Neural progenitor cell (in vitro differentiated cells): ENCODE measurements around the gene ECEL1. TPM values are rescaled to one million over a fixed set of nuclear protein-coding genes. Genes with fewer than 3 reads are reported as not detected.

Experiments used
- DNase-seq: peaks from one replicate; pipeline ENCODE4 v3.0.0-alpha.2; 2016; ENCODE audit warnings: low spot score
- H2AFZ ChIP-seq: fragments of 200-600 bp; sonication (generic); replicated peaks from 2 replicates; pipeline ENCODE4 v1.6.1; 2016; ENCODE audit warnings: antibody characterized with exemption
- H3F3A ChIP-seq: fragments of 200-600 bp; sonication (generic); 2 replicates; pipeline ENCODE4 v1.6.1; 2016; ENCODE audit warnings: antibody characterized with exemption, low read depth
- H3K27ac ChIP-seq: fragments of 200-600 bp; sonication (generic); 2 replicates; pipeline ENCODE4 v1.5.1; 2016; ENCODE audit warnings: mild to moderate bottlenecking
- H3K27me3 ChIP-seq: fragments of 200-600 bp; sonication (generic); 2 replicates; pipeline ENCODE4 v1.6.1; 2016; ENCODE audit warnings: mild to moderate bottlenecking, moderate library complexity
- H3K36me3 ChIP-seq: fragments of 200-600 bp; sonication (generic); 2 replicates; pipeline ENCODE4 v1.5.1; 2016
- H3K4me1 ChIP-seq: fragments of 200-600 bp; sonication (generic); 2 replicates; pipeline ENCODE4 v1.6.1; 2016; ENCODE audit warnings: mixed run types
- H3K4me2 ChIP-seq: fragments of 200-600 bp; sonication (generic); 2 replicates; pipeline ENCODE4 v1.6.1; 2016
- H3K4me3 ChIP-seq: fragments of 200-600 bp; sonication (generic); 2 replicates; pipeline ENCODE4 v1.5.1; 2016
- H3K79me2 ChIP-seq: fragments of 200-600 bp; sonication (generic); 2 replicates; pipeline ENCODE4 v1.6.1; 2016; ENCODE audit warnings: low read depth
- H3K9ac ChIP-seq: fragments of 200-600 bp; sonication (generic); 2 replicates; pipeline ENCODE4 v1.6.1; 2016
- H3K9me3 ChIP-seq: fragments of 200-600 bp; sonication (generic); 2 replicates; pipeline ENCODE4 v1.5.1; 2016; ENCODE audit warnings: low read depth
- H4K20me1 ChIP-seq: fragments of 200-600 bp; sonication (generic); 2 replicates; pipeline ENCODE4 v1.6.1; 2016; ENCODE audit warnings: low read depth
- H3K27ac Mint-ChIP-seq: 3 replicates; pipeline ENCODE4 v1.8.0; 2021; ENCODE audit warnings: mixed read lengths
- H3K27me3 Mint-ChIP-seq: 2 replicates; pipeline ENCODE4 v1.8.0; 2022; ENCODE audit warnings: low read depth, mild to moderate bottlenecking, inconsistent platforms, moderate library complexity, mixed read lengths; ENCODE audit not compliant: insufficient read depth
- H3K36me3 Mint-ChIP-seq: 3 replicates; pipeline ENCODE4 v1.8.0; 2021; ENCODE audit warnings: mixed read lengths
- H3K4me1 Mint-ChIP-seq: 3 replicates; pipeline ENCODE4 v1.8.0; 2021; ENCODE audit warnings: mixed read lengths
- H3K4me3 Mint-ChIP-seq: 3 replicates; pipeline ENCODE4 v1.8.0; 2021; ENCODE audit warnings: mild to moderate bottlenecking, moderate library complexity, mixed read lengths
- H3K9me3 Mint-ChIP-seq: 3 replicates; pipeline ENCODE4 v1.8.0; 2020; ENCODE audit warnings: mixed read lengths
- EZH2 ChIP-seq: fragments of 200-600 bp; sonication (generic); IDR thresholded peaks from 2 replicates; pipeline ENCODE4 v1.6.1; 2017; ENCODE audit warnings: antibody characterized with exemption, mild to moderate bottlenecking, moderate library complexity
- EZH2phosphoT487 ChIP-seq: fragments of 200-600 bp; sonication (generic); IDR thresholded peaks from 2 replicates; pipeline ENCODE4 v1.6.1; 2017; ENCODE audit warnings: antibody characterized with exemption
- total RNA-seq: library from RNA; depleted of rRNA; stranded (reverse); fragments of >200 nt; gene quantifications from 2 replicates; pipeline ENCODE4 v1.2.3, GENCODE V29; 2015; ENCODE audit warnings: low replicate concordance
- TF ChIP-seq, protein P1 (sequence below): fragments of 200-600 bp; sonication (generic); IDR thresholded peaks from 2 replicates; pipeline ENCODE4 v1.5.1; 2017; ENCODE audit warnings: antibody characterized with exemption, mild to moderate bottlenecking

ECEL1 gene
- total RNA-seq, 1 donor from 2014 or later, result 0.84 TPM

DNA sequence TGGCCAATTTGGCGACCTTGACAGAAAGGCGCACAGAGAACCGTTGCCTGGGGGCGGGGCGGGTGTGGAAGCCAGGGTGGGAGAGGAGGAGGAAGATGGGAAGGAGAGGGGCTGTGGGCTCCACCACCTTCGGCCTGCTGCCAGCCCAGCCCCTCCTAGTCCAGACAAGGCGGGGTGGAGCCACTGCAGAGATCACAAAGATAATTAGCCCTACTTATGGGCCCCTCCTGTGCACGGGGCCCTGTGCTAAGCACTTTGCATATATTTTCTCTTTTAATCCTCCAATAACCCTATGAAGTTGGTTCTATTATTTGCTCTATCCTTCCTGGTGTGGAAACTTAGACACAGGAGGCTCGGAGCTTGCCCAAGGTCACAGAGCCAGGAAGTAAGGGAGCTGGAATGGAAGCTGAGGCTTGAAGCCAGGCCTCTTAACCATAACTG lies 13.7 kb upstream of the ECEL1 start:
- no peak for DNase-seq
- H3K4me2 ChIP-seq, result no peak overlapping the region

DNA sequence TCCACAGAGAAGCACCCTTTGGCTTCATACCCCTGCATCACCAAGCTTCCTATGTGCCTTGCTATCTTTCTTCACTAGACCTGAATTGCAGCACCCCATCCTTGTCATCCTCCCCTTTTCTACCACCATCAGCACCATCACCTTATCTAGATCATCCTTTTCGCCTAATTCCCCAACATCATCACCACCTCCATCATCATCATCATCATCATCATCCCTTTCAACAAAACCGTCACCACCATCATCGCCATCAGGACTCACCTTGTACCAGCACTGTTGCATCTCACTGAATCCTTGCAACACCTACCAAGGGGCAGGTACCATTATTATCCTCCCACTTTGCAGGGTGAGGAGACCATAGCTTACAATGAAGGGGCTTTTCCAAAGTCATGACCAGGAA lies 10.8 kb upstream of the ECEL1 start:
- H3K9me3 ChIP-seq, result no peaks in the 10 kb centered on the region
- Mint-ChIP-seq H3K9me3 (peaks cover 3% of the 10 kb centered on the region), H3K36me3 (no peaks in the 10 kb centered on the region), H3K4me3 (no peak overlapping the region), H3K27ac (no peak overlapping the region), H3K4me1 (peaks cover 29% of the 10 kb centered on the region), H3K27me3 (peaks cover 17% of the 10 kb centered on the region)
- no peaks in the 10 kb centered on the region for H3K79me2 ChIP-seq
- no peaks in the 10 kb centered on the region for H3K36me3 ChIP-seq
- peaks cover 4% of the 10 kb centered on the region for H3F3A ChIP-seq
- no peak overlapping the region for H3K4me3 ChIP-seq
- TF ChIP-seq EZH2, result no peak
- TF ChIP-seq, protein P1, sequence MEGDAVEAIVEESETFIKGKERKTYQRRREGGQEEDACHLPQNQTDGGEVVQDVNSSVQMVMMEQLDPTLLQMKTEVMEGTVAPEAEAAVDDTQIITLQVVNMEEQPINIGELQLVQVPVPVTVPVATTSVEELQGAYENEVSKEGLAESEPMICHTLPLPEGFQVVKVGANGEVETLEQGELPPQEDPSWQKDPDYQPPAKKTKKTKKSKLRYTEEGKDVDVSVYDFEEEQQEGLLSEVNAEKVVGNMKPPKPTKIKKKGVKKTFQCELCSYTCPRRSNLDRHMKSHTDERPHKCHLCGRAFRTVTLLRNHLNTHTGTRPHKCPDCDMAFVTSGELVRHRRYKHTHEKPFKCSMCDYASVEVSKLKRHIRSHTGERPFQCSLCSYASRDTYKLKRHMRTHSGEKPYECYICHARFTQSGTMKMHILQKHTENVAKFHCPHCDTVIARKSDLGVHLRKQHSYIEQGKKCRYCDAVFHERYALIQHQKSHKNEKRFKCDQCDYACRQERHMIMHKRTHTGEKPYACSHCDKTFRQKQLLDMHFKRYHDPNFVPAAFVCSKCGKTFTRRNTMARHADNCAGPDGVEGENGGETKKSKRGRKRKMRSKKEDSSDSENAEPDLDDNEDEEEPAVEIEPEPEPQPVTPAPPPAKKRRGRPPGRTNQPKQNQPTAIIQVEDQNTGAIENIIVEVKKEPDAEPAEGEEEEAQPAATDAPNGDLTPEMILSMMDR, result no peak
- TF ChIP-seq EZH2phosphoT487, result no peak
- no peak overlapping the region for H3K27ac ChIP-seq
- H3K4me1 ChIP-seq, result peaks cover 31% of the 10 kb centered on the region
- no peak overlapping the region for H3K4me2 ChIP-seq
- no peak overlapping the region for H2AFZ ChIP-seq
- H3K9ac ChIP-seq, result no peak overlapping the region
- DNase-seq, result no peak
- peaks cover 14% of the 10 kb centered on the region for H4K20me1 ChIP-seq
- H3K27me3 ChIP-seq, result peaks cover 36% of the 10 kb centered on the region

More for the DNA sequence above, 13.7 kb upstream of the ECEL1 start:
- Histone ChIP-seq H3K27ac (no peak overlapping the region), H3K4me1 (peaks cover 28% of the 10 kb centered on the region), H3K9ac (no peak overlapping the region), H2AFZ (no peak overlapping the region), H3K4me3 (no peak overlapping the region), H3K36me3 (no peaks in the 10 kb centered on the region), H3F3A (peaks cover 15% of the 10 kb centered on the region), H4K20me1 (peaks cover 30% of the 10 kb centered on the region), H3K27me3 (peaks cover 65% of the 10 kb centered on the region), H3K79me2 (no peaks in the 10 kb centered on the region), H3K9me3 (no peaks in the 10 kb centered on the region)
- Mint-ChIP-seq H3K4me1 (peaks cover 49% of the 10 kb centered on the region), H3K27me3 (peaks cover 39% of the 10 kb centered on the region), H3K9me3 (peaks cover 3% of the 10 kb centered on the region), H3K27ac (no peak overlapping the region), H3K4me3 (no peak overlapping the region), H3K36me3 (no peaks in the 10 kb centered on the region)
- TF ChIP-seq, protein P1, result no peak
- TF ChIP-seq EZH2 (no peak), EZH2phosphoT487 (no peak)

DNA sequence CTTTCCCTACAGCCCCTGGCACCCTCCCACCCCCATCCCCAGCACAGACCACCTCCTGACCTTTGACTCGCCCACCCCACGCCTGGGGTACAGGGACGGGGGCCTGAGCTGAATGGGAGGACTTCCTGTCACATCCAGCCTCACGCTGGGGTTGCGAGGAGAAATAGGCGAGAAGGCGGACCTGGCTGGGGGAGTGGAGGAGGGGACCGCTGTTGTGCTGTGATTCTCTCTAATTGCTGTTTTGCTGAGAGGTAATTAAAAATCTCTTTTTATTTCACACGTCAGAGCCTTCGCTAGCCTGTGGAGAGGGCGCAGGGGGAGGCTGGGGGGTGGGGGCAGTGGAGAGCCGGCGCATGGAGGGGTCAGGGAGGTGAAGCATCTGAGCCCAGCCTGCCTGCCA lies 9.7 kb upstream of the ECEL1 start:
- H3K4me3 ChIP-seq, result no peak overlapping the region
- H3K79me2 ChIP-seq, result no peaks in the 10 kb centered on the region
- H3K27me3 ChIP-seq, result peaks cover 25% of the 10 kb centered on the region
- peaks cover 15% of the 10 kb centered on the region for H3K27me3 Mint-ChIP-seq
- H2AFZ ChIP-seq, result no peak overlapping the region
- H3K4me1 Mint-ChIP-seq, result peaks cover 26% of the 10 kb centered on the region
- no peaks in the 10 kb centered on the region for H3K36me3 ChIP-seq
- no peak overlapping the region for H3K4me3 Mint-ChIP-seq
- H3K27ac ChIP-seq, result no peak overlapping the region
- no peaks in the 10 kb centered on the region for H3K9me3 ChIP-seq
- TF ChIP-seq EZH2 (no peak), EZH2phosphoT487 (no peak)
- TF ChIP-seq, protein P1, result no peak
- peaks cover 3% of the 10 kb centered on the region for H3F3A ChIP-seq
- H3K27ac Mint-ChIP-seq, result no peak overlapping the region
- no peak overlapping the region for H3K9ac ChIP-seq
- no peak for DNase-seq
- peaks cover 10% of the 10 kb centered on the region for H4K20me1 ChIP-seq
- peaks cover 3% of the 10 kb centered on the region for H3K9me3 Mint-ChIP-seq
- no peaks in the 10 kb centered on the region for H3K36me3 Mint-ChIP-seq
- peaks cover 28% of the 10 kb centered on the region for H3K4me1 ChIP-seq
- no peak overlapping the region for H3K4me2 ChIP-seq
